ENCODE measurements around the gene HIBCH.
"Not testable (repeated sequence)": the region's sequence is repeated elsewhere in the genome, so short reads cannot be mapped to it uniquely, and the experiment has no call there.

HIBCH gene

DNA sequence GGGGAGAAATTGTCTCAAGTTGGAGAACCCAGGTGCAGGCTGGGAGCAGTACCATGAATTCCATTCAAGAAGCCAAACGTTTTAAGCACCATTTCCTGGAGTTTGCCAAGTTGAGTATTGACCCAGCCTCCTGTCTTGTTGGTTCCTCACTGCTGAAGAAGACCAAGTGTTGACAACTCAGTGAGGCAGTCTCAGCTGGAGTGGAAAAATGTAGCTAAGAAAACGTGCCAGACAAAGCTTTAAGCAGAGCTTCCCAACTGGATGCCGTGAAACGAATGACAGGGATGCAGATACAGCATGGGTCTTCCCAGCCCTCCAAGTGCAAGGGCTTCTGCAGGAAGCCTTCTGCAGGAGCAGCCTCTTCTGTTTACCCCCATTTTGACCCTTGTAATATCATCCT lies 23.0 kb upstream of the HIBCH start:
- no peak for DNase-seq

DNA sequence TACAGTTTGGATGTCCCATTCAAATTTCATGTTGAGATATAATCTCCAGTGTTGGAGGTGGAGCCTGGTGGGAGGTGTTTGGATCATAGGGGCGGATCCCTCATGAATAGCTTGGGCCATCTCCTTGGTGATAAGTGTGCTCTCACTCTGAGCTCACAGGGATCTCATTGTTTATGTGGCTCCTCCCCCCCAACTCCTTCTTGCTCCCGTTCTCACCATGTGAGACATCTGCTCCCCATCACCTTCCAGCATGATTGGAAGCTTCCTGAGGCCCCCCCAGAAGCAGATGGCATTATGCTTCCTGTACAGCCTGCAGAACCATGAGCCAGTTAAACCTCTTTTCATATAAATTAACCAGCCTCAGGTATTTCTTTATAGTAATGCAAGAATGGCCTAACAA lies 20.7 kb upstream of the HIBCH start:
- DNase-seq: no peak

DNA sequence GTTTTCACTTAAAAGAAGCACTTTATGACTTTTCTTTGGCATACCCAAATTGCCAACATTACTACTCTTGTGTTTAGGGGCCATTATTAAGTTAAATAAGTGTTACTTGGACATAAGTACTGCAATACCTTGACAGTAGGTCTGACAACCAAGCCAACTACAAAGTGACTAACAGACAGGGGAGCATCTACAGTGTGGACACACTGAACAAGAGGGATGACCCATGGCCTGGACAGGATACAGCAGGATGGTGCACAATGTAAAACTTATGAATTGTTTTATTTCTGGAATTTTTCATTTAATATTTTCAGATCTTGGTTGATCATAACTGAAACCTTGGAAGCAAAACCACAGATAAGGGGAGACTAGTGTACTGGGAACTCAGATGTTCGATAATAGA lies 19.8 kb upstream of the HIBCH start:
- DNase-seq: no peak

DNA sequence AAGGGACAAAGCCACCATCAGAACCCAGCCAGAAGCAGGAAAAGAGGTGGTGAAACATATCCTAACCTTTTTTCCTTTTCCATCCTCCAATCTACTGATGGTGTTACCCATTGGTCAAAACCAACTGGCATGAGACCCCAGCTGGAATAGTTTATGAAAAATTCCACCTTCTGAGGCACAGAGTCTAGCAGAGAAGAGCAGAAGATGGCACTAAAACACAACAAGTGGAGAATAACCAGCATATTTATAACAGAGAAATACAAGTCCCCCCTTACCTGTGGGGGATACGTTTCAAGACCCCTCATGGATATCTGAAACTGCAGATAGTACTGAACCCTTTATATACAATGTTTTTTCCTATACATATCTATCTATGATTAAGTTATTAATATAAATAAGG lies 18.8 kb upstream of the HIBCH start:
- DNase-seq: peak in 1 of 6 experiments; percentile 14

DNA sequence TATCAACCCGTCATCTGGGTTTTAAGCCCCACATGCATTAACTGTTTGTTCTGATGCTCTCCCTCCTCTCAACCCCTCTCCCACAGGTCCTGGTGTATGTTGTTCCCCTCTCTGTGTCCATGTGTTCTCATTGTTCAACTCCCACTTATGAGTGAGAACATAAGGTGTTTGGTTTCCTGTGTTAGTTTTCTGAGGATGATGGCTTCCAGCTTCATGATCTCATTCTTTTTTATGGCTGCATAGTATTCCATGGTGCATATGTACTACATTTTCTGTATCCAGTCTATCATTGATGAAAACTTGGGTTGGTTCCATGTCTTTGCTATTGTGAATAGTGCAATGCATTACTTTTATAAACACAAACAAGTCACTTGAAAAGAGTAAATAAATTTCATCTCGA lies 16.8 kb upstream of the HIBCH start:
- no peak for DNase-seq

DNA sequence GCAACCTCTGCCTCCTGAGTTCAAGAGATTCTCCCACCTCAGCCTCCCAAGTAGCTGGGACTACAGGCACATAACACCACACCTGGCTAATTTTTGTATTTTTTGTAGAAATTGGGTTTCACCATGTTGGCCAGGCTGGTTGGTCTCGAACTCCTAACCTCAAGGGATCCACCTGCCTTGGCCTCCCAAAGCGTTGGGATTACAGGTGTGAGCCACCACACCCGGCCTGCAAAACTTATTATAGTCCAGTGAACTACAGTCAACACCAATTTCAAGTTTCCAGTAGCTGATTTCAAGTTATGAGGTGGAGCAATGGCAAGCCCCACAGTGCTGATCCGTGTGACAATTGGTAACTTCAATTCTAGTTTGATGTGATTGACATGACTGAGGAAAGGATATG lies 16.0 kb upstream of the HIBCH start:
- DNase-seq: not testable (repeated sequence)

DNA sequence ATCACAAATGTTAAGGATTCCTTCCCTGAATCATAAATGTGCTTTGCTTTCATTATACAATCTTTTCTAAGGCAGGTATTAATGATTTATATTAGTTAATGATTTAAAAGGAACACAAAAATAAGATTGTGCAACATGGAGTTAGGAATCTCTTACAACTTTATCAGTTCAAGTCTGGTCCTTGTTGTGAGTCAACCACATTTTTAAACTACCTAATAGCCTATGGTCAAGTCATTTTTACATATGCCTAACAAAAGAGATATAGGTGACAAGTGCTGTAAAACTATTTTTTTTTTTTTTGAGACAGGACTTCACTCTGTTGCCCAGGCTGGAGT lies 15.6 kb upstream of the HIBCH start:
- no peak for DNase-seq

DNA sequence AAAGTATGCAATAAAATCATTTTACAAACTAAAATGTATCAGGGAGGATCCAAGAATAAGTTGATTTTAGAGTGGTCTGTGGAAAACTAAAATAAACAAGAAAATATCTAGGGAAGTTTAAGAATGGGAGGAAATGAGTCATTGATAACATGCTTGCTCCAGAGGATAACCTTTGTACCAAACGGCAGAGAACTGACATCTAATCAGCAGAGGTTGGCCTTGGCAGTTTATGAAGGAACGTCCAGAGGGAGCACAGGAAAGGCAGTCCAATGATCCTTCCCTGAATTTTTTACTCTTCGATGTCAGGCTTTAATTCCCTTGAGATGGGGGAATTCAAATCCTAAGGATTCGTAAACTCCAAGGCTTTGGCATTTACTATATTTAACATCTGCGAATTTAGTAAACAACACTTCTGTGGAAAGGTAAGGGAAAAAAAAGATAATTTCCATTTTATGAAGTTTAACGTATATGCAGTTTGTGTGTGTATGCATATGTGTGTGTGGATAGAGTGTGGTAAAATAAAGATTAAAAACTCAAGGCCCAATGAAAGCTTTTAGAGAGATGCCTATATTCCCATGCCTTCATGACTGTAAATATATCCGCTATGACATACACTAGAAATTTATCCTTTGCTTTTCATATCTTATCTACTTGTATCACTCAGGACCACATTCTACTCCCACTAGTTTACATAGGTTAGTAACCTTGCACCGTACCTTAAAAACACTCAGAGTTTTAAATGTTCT lies 15.0 kb upstream of the HIBCH start:
- DNase-seq: no peak

DNA sequence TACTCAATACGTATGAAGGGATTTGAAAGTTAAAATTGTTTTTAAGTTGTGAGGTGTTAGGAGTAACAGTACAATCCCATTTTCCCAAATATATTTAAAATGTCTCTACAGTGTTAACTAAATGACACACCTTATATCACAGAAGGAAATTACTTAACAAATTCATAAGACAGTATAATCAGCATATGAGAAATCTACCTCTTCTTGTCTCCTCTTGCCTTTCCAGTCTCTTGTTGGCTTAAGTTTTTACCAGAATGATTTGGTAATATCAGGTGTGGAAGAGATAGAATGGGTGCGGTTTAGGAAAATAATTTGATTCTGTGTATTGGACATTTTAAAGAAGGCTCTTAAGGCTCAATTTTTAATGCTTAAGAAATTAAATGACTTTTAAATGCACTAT lies 14.3 kb upstream of the HIBCH start:
- no peak for DNase-seq

DNA sequence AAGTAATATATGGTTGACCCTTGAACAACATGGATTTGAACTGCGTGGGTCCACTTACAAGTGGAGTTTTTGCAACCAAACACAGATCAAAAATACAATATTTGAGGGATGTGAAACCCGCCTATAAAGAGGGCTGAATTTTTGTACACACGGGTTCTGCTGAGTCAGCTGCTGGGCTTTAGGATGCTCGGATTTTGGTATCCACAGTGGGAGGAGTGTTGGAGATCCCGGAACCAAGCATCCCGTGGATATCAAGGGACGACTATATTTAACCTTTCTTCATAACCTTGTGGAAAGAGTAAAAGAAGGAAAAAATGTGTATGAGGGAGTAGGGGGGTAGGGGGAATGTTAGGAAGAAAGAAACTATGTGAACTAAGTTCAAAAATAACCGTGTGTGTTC lies 13.8 kb upstream of the HIBCH start:
- no peak for DNase-seq

DNA sequence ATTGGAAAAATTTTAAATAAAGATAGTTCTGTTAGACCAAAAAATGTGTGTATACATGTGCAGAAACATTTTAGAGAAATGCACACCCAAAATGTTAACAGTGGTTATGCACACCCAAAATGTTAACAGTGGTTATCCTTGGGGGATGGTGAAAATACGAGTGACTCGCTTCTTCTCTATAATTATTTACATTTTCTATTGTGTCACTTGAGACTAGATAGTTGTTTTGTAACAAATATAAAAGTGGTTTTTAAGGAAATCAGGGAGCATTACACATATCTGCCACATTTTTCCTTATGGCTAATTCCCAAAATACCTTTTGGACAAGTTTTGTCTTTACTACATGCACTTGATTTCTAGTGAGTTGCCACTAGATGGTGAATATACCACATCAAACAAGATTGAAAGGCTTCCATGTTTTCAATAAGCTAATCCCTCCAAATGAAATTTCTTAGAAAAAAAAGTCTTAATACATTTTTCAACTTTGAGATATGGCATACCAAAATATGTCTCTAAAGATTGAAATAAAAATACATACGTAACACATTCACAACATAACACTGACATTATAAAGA lies 9.0 kb upstream of the HIBCH start:
- DNase-seq: no peak

DNA sequence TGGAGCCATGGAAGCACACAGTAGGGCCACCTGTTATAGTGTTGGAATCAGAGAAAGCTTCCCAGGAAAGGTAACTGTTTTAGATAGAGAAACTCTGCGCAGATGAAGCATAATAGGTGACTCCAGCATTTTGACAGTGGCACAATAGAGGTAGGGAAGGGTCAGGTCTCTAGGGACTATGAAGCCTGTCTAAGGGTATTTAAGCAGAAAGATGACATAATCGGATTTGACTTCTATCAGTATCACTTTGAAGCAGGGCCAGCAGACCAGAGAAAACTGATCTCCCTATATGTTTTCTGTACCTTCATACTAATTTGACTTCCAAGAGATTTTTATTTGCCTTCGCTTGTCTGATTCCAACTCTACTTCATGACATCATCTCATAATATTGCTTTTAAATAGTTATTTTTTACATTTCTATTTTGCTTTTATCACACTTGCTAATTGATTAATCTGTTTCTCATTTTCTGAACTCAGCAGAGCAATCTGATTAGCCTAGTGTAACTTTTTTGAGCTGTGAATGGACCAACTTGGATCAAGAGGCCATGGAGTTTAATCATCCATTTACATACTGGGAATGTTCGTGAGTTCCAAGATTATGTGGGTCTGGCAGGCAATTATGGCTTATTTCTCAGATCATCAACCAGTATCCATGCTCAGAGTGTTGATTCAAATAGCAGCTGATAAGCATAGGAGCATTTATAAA lies 8.4 kb upstream of the HIBCH start:
- no peak for DNase-seq

DNA sequence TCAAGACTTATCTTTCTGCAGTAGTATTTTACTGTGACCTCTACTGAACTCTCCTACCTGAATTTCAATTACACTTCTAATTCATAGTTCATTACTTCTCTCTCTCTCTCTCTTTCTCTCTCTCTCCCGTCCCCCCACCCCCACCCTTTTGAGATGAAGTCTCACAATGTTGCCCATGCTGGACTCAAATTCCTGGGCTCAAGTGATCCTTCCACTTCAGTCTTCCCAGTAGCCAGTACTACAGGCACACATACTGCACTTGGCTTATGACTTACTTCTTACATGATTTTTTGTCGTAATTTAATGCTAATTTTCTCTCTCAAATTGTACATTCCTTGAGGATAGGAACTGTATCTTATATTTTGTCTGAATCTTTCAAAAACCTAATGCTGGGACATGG lies 6.0 kb upstream of the HIBCH start:
- no peak for DNase-seq

DNA sequence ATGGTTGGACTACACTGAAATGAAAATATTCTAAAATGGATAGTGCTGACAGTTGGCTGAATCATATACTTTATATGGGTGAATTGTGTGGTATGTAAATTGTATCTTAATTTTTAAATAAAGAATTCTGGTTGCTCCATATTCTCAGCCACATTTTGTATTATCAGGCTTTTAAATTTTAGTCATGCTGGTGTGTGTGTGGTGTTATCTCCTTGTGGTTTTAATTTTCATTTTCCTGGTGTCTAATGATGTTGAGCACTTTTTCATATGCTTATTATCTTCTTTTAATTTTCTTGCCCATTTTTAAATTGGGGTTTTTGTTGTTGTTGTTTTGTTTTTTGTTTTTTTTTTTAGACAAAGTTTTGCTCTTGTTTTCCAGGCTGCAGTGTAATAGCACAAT lies 3.8 kb upstream of the HIBCH start:
- DNase-seq: no peak

DNA sequence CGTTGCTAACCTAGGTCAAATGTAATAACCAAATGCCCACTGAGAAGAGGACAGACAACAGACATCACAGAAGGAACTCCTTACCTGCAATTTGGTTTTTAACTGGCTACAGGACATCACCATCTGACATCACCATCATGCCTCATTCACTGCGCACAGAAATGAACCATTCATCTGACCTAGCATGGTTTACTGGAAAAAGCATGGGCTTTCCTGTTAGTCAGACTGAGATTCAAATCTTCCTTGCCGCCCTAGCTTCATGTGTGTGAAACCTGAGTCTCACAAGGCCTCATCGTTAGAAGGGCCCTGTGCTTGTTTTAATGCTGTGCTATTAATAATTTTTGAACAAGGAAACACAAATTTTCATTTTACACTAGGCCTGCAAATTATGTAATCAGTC lies 1.1 kb upstream of the HIBCH start:
- DNase-seq: no peak

DNA sequence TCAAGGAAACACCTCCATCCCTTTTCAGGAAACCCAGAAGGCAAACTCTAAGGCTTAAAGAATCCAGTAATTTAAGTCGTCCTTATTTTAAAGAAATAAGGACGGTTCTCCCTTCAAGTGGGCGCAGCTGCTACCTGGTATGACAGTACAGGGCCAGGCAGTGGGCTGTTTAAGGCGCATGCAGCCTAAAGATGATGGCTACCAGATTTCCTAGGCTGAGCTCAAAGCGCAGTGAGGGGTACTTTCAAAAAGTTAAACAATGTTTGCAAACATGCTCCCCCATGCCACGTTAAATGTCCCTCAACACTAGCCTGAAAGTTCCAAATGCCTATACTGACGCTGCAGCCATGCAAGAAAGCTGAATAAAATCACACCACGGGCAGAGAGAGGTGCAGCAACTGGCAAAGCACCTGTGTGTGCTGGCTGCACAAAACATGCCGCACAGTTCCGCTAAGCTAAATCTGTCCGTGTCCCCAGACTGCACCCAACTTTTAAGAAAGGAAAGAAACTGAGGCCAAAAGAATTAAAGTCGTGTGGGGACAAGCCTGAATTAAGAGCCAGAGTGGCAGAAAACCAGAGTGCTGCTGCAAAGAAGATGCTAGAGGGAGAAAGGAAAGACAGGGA lies 583 bp downstream of the HIBCH start:
- peak in 3 of 6 experiments; percentile 2 to 50 (median 34) for DNase-seq

DNA sequence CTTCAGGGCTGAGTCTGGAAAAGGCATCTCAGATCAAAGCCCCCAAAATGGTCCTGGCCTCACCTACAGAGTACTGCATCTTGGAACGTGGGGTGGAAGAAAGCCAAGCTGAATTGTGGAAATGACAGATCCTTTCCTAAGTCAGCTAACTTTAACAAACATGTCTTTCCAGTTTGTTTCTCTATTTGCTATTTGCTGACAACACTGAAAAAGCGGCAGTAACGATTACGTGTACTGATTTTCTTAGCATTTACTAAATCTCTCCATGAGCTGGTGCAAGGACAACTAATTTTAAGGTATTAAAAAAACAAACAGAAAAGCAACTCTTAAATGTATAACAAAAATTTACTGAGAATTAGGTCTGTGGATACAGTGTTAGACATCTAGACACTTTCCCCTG lies 1.1 kb downstream of the HIBCH start:
- no peak for DNase-seq

DNA sequence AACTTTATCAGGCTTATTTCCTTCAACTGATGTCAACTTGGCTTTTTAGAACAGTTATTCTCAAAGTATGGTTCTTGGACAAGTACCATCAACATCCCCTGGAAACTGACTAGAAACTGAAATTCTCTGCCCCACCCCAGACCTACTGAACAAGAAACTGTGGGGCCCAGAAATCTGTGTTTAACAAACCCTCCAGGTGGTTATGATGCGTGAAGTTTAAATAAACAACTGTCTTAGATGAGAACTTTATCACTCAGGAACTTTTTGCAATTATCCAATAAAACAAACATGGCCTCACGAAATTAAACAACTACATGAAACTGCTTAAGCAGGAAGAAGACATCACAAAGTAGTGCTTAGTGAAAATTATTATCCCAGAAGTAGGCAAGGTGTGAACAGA lies 4.4 kb downstream of the HIBCH start:
- no peak for DNase-seq

DNA sequence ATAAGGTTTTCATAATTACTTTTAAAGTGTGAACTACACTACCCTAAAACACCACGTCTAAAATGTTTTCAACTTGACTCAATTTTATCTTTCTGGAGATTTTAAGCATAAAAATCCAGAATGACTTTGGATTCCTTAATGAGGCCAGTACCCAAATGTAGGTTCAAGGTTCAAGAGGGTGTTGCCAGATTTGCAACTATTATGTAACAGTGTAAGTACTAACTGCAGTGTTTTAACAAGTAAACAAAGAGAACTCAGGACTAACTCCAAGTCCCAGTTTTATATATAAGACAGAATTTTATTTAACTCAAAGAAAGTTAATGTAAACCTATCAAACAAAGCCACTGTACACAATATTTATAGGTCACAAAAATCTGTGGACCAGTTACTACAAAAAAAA lies 5.7 kb downstream of the HIBCH start:
- DNase-seq: no peak

DNA sequence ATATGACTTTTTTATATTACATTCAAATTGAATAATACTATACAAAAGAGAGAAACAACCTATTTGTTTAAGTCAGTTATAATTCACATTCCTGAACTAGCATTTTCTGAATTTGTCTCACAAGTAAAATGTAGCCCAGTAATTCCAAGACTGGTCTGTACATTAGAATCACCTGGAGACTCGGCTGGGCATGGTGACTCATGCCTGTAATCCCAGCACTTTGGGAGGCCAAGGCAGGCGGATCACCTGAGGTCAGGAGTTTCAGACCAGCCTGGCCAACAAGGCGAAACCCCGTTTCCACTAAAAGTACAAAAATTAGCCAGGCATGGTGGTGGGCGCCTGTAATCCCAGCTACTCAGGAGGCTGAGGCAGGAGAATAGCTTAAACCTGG lies 7.0 kb downstream of the HIBCH start:
- not testable (repeated sequence) for DNase-seq

DNA sequence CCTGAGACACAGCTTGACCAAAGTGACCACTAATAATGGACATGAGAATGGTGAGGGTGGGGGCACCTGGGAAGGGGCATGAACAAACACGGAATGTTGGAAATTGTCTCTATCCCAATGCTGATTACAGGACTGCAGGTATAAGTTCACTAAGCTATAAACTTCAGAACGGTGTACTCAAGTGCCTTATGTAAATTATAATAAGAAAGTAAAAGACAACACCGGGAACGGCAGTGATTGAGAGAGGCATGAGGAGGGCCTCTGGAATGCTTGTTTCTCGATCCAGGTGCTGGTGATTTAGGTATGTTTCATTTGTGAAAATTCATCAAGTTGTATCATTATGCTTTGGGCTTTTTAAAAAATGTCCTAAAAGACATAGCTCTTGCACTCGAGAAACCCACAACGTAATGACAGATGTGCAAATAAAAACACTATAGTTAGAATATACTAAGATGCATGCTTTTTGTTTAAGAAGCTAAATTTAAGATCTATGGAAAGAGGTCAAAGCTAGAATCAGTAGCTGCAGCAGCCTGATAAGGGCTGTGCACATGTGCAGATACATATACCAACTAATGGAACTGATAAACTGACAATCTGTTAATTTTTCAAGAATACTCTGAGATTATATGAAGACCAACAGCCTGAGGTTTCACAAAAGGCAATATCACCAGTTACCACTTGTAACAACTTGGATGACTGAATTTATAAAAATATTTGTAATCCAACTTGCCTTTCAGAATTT lies 7.6 kb downstream of the HIBCH start:
- DNase-seq: no peak

DNA sequence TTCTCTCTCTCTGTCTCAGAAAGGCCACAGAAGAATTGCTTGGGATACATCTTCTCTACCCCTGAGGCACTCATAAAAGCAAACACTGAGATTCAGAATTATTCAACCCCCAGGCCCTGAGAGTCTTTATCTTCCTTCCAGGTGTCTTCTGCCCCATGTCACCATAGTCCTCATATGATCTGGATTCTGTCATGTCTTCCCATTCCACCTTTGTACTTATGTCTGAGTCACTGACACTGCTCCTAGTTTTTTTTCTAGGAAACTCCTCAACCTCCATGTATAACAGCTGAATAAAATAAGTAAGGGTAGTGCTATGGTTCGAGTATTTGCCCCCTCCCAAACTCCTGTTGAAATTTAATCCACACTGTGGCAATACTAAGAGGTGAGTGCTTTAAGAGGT lies 11.6 kb downstream of the HIBCH start:
- DNase-seq: no peak

DNA sequence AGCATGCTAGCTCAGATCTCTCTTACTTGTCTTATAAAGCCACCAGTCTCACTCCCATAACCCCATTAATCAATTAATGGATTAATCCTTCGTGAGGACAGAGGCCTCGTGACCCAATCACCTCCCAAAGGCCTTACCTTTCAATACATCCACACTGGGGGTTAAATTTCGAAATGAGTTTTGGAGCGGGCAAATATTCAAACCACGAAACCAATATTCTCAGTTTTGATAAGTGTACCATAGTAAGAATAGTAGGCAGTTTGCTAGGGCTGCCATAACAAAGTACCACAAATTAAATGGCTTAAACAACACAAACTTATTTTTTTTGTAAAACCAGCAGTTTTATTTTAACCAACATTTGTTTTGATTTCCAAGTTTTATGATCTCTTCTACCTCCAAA lies 15.2 kb downstream of the HIBCH start:
- no peak for DNase-seq

DNA sequence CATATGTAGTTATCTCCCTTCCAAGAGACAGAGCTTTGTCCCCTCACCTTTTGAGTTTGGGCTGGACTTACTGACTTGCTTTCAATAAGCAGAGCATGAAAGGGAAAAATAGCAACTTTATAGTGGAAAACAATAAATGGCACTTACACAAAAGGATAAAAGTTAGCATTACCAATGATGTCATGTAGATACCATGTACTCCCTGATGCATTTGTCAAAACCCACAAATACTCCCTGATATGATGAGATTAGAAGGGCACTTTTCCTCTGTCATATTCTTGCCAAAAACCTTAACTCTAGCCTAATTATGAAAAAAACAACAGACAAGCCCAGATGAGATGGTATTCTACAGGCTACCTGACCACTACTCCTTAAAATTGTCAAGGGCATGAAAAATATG lies 16.0 kb downstream of the HIBCH start:
- no peak for DNase-seq
